ENCODE results near the gene UTP25. TPM values are rescaled to one million over a fixed set of nuclear protein-coding genes. Genes with fewer than 3 reads are reported as not detected.

UTP25 gene
- total and polyA plus RNA-seq, 2 experiments from 2014 or later, result 3.6 to 8.9 TPM

- no peak overlapping the region for H3K4me3 ChIP-seq
- H3K4me2 ChIP-seq, result no peak overlapping the region
- H3K27me3 Mint-ChIP-seq (ENCODE audit: insufficient read depth, low read depth, poor library complexity), result peaks cover 4% of the 10 kb centered on the region
- H3K36me3 ChIP-seq (ENCODE audit: insufficient read depth), result no peaks in the 10 kb centered on the region
- DNase-seq (ENCODE audit: low spot score) (no peak), ATAC-seq (no peak)
- no peaks in the 10 kb centered on the region for H3K79me2 ChIP-seq (replicated peaks; ENCODE audit: insufficient read depth)
- no peak for TF ChIP-seq EZH2 (IDR thresholded peaks at IDR 0.05; ENCODE audit: low read depth, unreplicated experiment)
- no peak for TF ChIP-seq ZNF331 (CRISPR knock-in tag; IDR thresholded peaks at IDR 0.05; ENCODE audit: low read depth)
- no peak for TF ChIP-seq REST (IDR thresholded peaks at IDR 0.05; ENCODE audit: unreplicated experiment)
- TF ChIP-seq, protein P1, sequence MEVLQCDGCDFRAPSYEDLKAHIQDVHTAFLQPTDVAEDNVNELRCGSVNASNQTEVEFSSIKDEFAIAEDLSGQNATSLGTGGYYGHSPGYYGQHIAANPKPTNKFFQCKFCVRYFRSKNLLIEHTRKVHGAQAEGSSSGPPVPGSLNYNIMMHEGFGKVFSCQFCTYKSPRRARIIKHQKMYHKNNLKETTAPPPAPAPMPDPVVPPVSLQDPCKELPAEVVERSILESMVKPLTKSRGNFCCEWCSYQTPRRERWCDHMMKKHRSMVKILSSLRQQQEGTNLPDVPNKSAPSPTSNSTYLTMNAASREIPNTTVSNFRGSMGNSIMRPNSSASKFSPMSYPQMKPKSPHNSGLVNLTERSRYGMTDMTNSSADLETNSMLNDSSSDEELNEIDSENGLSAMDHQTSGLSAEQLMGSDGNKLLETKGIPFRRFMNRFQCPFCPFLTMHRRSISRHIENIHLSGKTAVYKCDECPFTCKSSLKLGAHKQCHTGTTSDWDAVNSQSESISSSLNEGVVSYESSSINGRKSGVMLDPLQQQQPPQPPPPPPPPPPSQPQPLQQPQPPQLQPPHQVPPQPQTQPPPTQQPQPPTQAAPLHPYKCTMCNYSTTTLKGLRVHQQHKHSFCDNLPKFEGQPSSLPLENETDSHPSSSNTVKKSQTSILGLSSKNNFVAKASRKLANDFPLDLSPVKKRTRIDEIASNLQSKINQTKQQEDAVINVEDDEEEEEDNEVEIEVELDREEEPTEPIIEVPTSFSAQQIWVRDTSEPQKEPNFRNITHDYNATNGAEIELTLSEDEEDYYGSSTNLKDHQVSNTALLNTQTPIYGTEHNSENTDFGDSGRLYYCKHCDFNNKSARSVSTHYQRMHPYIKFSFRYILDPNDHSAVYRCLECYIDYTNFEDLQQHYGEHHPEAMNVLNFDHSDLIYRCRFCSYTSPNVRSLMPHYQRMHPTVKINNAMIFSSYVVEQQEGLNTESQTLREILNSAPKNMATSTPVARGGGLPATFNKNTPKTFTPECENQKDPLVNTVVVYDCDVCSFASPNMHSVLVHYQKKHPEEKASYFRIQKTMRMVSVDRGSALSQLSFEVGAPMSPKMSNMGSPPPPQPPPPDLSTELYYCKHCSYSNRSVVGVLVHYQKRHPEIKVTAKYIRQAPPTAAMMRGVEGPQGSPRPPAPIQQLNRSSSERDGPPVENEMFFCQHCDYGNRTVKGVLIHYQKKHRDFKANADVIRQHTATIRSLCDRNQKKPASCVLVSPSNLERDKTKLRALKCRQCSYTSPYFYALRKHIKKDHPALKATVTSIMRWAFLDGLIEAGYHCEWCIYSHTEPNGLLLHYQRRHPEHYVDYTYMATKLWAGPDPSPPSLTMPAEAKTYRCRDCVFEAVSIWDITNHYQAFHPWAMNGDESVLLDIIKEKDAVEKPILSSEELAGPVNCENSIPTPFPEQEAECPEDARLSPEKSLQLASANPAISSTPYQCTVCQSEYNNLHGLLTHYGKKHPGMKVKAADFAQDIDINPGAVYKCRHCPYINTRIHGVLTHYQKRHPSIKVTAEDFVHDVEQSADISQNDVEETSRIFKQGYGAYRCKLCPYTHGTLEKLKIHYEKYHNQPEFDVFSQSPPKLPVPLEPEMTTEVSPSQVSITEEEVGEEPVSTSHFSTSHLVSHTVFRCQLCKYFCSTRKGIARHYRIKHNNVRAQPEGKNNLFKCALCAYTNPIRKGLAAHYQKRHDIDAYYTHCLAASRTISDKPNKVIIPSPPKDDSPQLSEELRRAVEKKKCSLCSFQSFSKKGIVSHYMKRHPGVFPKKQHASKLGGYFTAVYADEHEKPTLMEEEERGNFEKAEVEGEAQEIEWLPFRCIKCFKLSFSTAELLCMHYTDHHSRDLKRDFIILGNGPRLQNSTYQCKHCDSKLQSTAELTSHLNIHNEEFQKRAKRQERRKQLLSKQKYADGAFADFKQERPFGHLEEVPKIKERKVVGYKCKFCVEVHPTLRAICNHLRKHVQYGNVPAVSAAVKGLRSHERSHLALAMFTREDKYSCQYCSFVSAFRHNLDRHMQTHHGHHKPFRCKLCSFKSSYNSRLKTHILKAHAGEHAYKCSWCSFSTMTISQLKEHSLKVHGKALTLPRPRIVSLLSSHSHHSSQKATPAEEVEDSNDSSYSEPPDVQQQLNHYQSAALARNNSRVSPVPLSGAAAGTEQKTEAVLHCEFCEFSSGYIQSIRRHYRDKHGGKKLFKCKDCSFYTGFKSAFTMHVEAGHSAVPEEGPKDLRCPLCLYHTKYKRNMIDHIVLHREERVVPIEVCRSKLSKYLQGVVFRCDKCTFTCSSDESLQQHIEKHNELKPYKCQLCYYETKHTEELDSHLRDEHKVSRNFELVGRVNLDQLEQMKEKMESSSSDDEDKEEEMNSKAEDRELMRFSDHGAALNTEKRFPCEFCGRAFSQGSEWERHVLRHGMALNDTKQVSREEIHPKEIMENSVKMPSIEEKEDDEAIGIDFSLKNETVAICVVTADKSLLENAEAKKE (CRISPR knock-in tag; IDR thresholded peaks at IDR 0.05), result no peak
- TF ChIP-seq, protein P2, sequence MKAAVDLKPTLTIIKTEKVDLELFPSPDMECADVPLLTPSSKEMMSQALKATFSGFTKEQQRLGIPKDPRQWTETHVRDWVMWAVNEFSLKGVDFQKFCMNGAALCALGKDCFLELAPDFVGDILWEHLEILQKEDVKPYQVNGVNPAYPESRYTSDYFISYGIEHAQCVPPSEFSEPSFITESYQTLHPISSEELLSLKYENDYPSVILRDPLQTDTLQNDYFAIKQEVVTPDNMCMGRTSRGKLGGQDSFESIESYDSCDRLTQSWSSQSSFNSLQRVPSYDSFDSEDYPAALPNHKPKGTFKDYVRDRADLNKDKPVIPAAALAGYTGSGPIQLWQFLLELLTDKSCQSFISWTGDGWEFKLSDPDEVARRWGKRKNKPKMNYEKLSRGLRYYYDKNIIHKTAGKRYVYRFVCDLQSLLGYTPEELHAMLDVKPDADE (IDR thresholded peaks at IDR 0.05), result no peak
- TF ChIP-seq STAT1 (IDR thresholded peaks at IDR 0.05; ENCODE audit: unreplicated experiment), result no peak
- TF ChIP-seq JUNB (IDR thresholded peaks at IDR 0.05; ENCODE audit: unreplicated experiment), result no peak
- TF ChIP-seq ZNF114 (CRISPR knock-in tag; IDR thresholded peaks at IDR 0.05), result no peak
- TF ChIP-seq CTCF (conservative IDR thresholded peaks at IDR 0.05; ENCODE audit: low read depth in 2 of 2), result no peak
- TF ChIP-seq CREB1 (CRISPR knock-in tag; IDR thresholded peaks at IDR 0.05; ENCODE audit: low read depth), result no peak
- no peak for TF ChIP-seq POLR2AphosphoS5 (IDR thresholded peaks at IDR 0.05; ENCODE audit: low read depth)
- TF ChIP-seq EZH2phosphoT487 (IDR thresholded peaks at IDR 0.05; ENCODE audit: unreplicated experiment), result no peak
- TF ChIP-seq NANOG (IDR thresholded peaks at IDR 0.05; ENCODE audit: borderline replicate concordance), result no peak
- no peaks in the 10 kb centered on the region; the same call in 1 of the 3 replicates for H3K4me1 Mint-ChIP-seq
- H3K27ac Mint-ChIP-seq, result no peak overlapping the region
- no peak overlapping the region for H3K4me3 Mint-ChIP-seq
- no peaks in the 10 kb centered on the region for H3K9me2 ChIP-seq (ENCODE audit: insufficient read depth)
- no peaks in the 10 kb centered on the region for H4K20me1 ChIP-seq (replicated peaks; ENCODE audit: insufficient read depth)
- no peaks in the 10 kb centered on the region for H3F3A ChIP-seq (replicated peaks; ENCODE audit: low read depth)
- peaks cover 5% of the 10 kb centered on the region for H3K4me1 ChIP-seq (ENCODE audit: insufficient read depth)
- H2AFZ ChIP-seq, result peak overlapping the region; percentile 81
- no peaks in the 10 kb centered on the region for H3K36me3 Mint-ChIP-seq (ENCODE audit: low read depth)
- no peaks in the 10 kb centered on the region for H3K9me3 Mint-ChIP-seq
- no peak overlapping the region for H3K27ac ChIP-seq (ENCODE audit: low read depth)
- no peaks in the 10 kb centered on the region for H3K27me3 ChIP-seq (ENCODE audit: insufficient read depth)
Measured at GRCh38 chr1:209810783-209811182, 17.0 kb upstream of the UTP25 start.
